Prostate gland (tissue), 2 donors: ENCODE measurements around the gene DNAJB9.

Experiments
- CTCF ChIP-seq, 4 experiments: fragments of 200-600 bp in 2 of 4; fragments of 450-650 bp in 2 of 4; sonication (generic) in 2 of 4; IDR thresholded peaks; 1 replicate in 3 of 4; 2 replicates in 1 of 4; pipeline ENCODE4 v1.5.1; 2016 to 2019; ENCODE audit warnings: antibody characterized with exemption in 4 of 4, mild to moderate bottlenecking in 2 of 4, moderate library complexity in 2 of 4
- POLR2A ChIP-seq: fragments of 450-650 bp; IDR thresholded peaks from one replicate; pipeline ENCODE4 v1.6.1; 2016; ENCODE audit warnings: antibody characterized with exemption, mild to moderate bottlenecking
- POLR2AphosphoS5 ChIP-seq: sonication (generic); formaldehyde crosslinking; IDR thresholded peaks from one replicate; pipeline ENCODE4 v1.6.1; 2017; ENCODE audit warnings: antibody characterized with exemption

- TF ChIP-seq CTCF (IDR thresholded peaks at IDR 0.05): no peak
- TF ChIP-seq POLR2A: no peak
- TF ChIP-seq POLR2AphosphoS5: no peak
These were observed 8.5 kb upstream of the DNAJB9 start for GRCh38 chr7:108561047-108561619.
